WTC11 (cell line): ENCODE data around the gene CISH. TPM values are rescaled to one million over a fixed set of nuclear protein-coding genes. Genes with fewer than 3 reads are reported as not detected.

Experiments used
- ATAC-seq: fragments of 200-7000 bp; cut with Tn5 transposase; 2 replicates; pipeline ENCODE4 v1.10.0; 2021; ENCODE audit warnings: mild to moderate bottlenecking, moderate library complexity
- CTCF ChIA-PET: fragments of 300-600 bp; sonication (Branson Sonifier 250); formaldehyde crosslinking; loops from one replicate; lab custom pipeline; 2021; ENCODE audit warnings: antibody characterized with exemption; lab: Charles Lee
- POLR2A ChIA-PET: fragments of 350-600 bp; sonication (Branson Sonifier 250); formaldehyde crosslinking; loops from one replicate; lab custom pipeline; 2021; ENCODE audit warnings: antibody characterized with exemption; lab: Charles Lee
- DNase-seq: peaks from one replicate; pipeline ENCODE4 v3.0.0; 2021; ENCODE audit warnings: low spot score
- H3K27ac Mint-ChIP-seq: 2 replicates; pipeline ENCODE4 v1.8.0; 2021; ENCODE audit warnings: mixed read lengths
- H3K27me3 Mint-ChIP-seq: 2 replicates; pipeline ENCODE4 v1.8.0; 2021; ENCODE audit warnings: low read depth, mild to moderate bottlenecking, moderate library complexity, mixed read lengths
- H3K36me3 Mint-ChIP-seq: 2 replicates; pipeline ENCODE4 v1.8.0; 2021; ENCODE audit warnings: mixed read lengths
- H3K4me1 Mint-ChIP-seq: 2 replicates; pipeline ENCODE4 v1.8.0; 2022; ENCODE audit warnings: mixed read lengths
- H3K4me3 Mint-ChIP-seq: 2 replicates; pipeline ENCODE4 v1.8.0; 2021; ENCODE audit warnings: mild to moderate bottlenecking, moderate library complexity, mixed read lengths
- H3K9me3 Mint-ChIP-seq: 2 replicates; pipeline ENCODE4 v1.8.0; 2021; ENCODE audit warnings: mixed read lengths
- ARID4B ChIP-seq: sonication (generic); formaldehyde crosslinking; IDR thresholded peaks from 2 replicates; pipeline ENCODE4 v1.8.0; 2023; ENCODE audit warnings: missing genetic modification reagents, mild to moderate bottlenecking, borderline replicate concordance
- CBFB ChIP-seq: sonication (generic); formaldehyde crosslinking; IDR thresholded peaks from 2 replicates; pipeline ENCODE4 v1.8.1; 2022; ENCODE audit warnings: mild to moderate bottlenecking, low read depth, missing genetic modification reagents
- ESRRA ChIP-seq: sonication (generic); formaldehyde crosslinking; IDR thresholded peaks from 2 replicates; pipeline ENCODE4 v1.8.1; 2022; ENCODE audit warnings: mild to moderate bottlenecking, missing genetic modification reagents, borderline replicate concordance
- FOXK1 ChIP-seq: sonication (generic); formaldehyde crosslinking; IDR thresholded peaks from 2 replicates; pipeline ENCODE4 v1.8.0; 2022; ENCODE audit warnings: mild to moderate bottlenecking, moderate library complexity, missing genetic modification reagents
- FOXP1 ChIP-seq: sonication (generic); formaldehyde crosslinking; IDR thresholded peaks from 2 replicates; pipeline ENCODE4 v1.8.0; 2022; ENCODE audit warnings: missing genetic modification reagents, mild to moderate bottlenecking, moderate library complexity, borderline replicate concordance
- FOXP4 ChIP-seq: sonication (generic); formaldehyde crosslinking; IDR thresholded peaks from 2 replicates; pipeline ENCODE4 v1.8.0; 2022; ENCODE audit warnings: mild to moderate bottlenecking, missing genetic modification reagents
- GTF2I ChIP-seq: fragments of 250-450 bp; sonication (Bioruptor Pico); conservative IDR thresholded peaks from 2 replicates; pipeline ENCODE4 v1.4.0; 2021; ENCODE audit warnings: mild to moderate bottlenecking
- MYBL2 ChIP-seq: sonication (generic); formaldehyde crosslinking; IDR thresholded peaks from 2 replicates; pipeline ENCODE4 v1.8.1; 2023; ENCODE audit warnings: mild to moderate bottlenecking, moderate library complexity, missing genetic modification reagents
- NFYB ChIP-seq: sonication (generic); formaldehyde crosslinking; conservative IDR thresholded peaks from 2 replicates; pipeline ENCODE4 v1.8.0; 2022; ENCODE audit warnings: low read depth, missing genetic modification reagents
- NR2C2 ChIP-seq: sonication (generic); formaldehyde crosslinking; IDR thresholded peaks from 2 replicates; pipeline ENCODE4 v1.8.0; 2022; ENCODE audit warnings: mild to moderate bottlenecking, missing genetic modification reagents
- RELA ChIP-seq: sonication (generic); formaldehyde crosslinking; IDR thresholded peaks from 2 replicates; pipeline ENCODE4 v1.8.1; 2022; ENCODE audit warnings: missing genetic modification reagents, mild to moderate bottlenecking, borderline replicate concordance
- SMAD3 ChIP-seq: sonication (generic); formaldehyde crosslinking; IDR thresholded peaks from 2 replicates; pipeline ENCODE4 v1.8.0; 2022; ENCODE audit warnings: missing genetic modification reagents, mild to moderate bottlenecking, borderline replicate concordance
- SP1 ChIP-seq: sonication (generic); formaldehyde crosslinking; conservative IDR thresholded peaks from 2 replicates; pipeline ENCODE4 v1.8.1; 2022; ENCODE audit warnings: missing genetic modification reagents
- USF2 ChIP-seq: sonication (generic); formaldehyde crosslinking; IDR thresholded peaks from 2 replicates; pipeline ENCODE4 v1.8.1; 2023; ENCODE audit warnings: mild to moderate bottlenecking, missing genetic modification reagents, moderate library complexity
- ZNF281 ChIP-seq: sonication (generic); formaldehyde crosslinking; IDR thresholded peaks from 2 replicates; pipeline ENCODE4 v1.8.0; 2023; ENCODE audit warnings: mild to moderate bottlenecking, missing genetic modification reagents
- ZNF671 ChIP-seq: fragments of 250-450 bp; sonication (Bioruptor Pico); IDR thresholded peaks from 2 replicates; pipeline ENCODE4 v1.8.0; 2021; ENCODE audit warnings: mild to moderate bottlenecking
- total RNA-seq: library from RNA; stranded (reverse); gene quantifications from 3 replicates; pipeline ENCODE4 v1.2.3, GENCODE V29; 2021
- TF ChIP-seq, protein P1 (sequence below): sonication (generic); formaldehyde crosslinking; IDR thresholded peaks from 2 replicates; pipeline ENCODE4 v1.8.1; 2023; ENCODE audit warnings: mild to moderate bottlenecking, moderate library complexity, missing genetic modification reagents
- TF ChIP-seq, protein P2 (sequence below): sonication (generic); formaldehyde crosslinking; conservative IDR thresholded peaks from 2 replicates; pipeline ENCODE4 v1.8.1; 2022; ENCODE audit warnings: mild to moderate bottlenecking, missing genetic modification reagents
- TF ChIP-seq, protein P3 (sequence below): sonication (generic); formaldehyde crosslinking; IDR thresholded peaks from 2 replicates; pipeline ENCODE4 v1.8.0; 2022; ENCODE audit warnings: mild to moderate bottlenecking, missing genetic modification reagents

The CISH gene
- total RNA-seq, 1 experiment from 2014 or later: 2.4 TPM

DNA sequence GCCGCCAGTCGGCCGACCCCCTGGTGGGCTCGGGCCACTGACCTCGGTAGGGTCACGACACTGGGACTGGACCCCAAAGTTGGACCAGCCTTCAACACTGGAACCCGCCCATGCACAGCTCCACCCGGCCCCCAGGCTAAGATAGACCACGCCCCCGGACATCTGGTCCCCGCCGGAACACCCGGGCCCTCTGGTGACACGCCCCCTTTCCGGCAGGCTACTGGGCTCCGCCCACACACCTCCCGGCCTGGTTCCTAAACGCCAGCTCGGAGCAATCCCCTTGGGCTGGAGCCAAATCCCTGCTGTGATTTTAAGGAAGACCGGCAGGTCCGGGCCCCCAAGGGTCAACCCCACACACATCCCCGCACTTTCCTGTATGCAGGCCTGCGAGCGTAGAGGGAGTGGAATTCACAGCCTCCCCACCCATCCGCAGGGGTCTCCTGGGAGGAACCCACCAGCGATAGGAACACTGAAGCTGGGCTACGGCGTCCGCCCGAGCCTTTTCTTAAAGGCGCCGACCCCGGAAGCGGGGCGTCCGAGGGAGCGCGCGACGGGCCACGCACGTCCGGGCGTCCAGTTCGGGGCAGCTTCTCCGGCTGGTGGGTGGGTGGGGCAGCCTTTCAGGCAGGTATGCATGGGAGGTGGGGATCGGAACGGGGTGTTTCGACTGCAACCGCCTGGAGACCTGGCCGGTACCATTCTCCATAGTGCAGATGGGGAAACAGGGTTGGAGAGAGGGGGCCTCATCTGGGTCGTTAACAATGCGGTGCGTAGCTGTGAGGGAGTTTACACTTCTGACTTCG lies 42.4 kb downstream of the CISH start, which contains the start of gene HEMK1 (continued):
- TF ChIP-seq, protein P1, sequence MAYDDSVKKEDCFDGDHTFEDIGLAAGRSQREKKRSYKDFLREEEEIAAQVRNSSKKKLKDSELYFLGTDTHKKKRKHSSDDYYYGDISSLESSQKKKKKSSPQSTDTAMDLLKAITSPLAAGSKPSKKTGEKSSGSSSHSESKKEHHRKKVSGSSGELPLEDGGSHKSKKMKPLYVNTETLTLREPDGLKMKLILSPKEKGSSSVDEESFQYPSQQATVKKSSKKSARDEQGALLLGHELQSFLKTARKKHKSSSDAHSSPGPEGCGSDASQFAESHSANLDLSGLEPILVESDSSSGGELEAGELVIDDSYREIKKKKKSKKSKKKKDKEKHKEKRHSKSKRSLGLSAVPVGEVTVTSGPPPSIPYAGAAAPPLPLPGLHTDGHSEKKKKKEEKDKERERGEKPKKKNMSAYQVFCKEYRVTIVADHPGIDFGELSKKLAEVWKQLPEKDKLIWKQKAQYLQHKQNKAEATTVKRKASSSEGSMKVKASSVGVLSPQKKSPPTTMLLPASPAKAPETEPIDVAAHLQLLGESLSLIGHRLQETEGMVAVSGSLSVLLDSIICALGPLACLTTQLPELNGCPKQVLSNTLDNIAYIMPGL (CRISPR knock-in tag): peak; percentile 82
- no peak for TF ChIP-seq ZNF281 (CRISPR knock-in tag)

- peak within 1 kb of the TSS; percentile 91 for H3K27ac Mint-ChIP-seq
- peak within 1 kb of the TSS; percentile 96 for H3K4me3 Mint-ChIP-seq
- peaks cover 17% of the 10 kb centered on the region for H3K4me1 Mint-ChIP-seq
- no peaks in the 10 kb centered on the region for H3K9me3 Mint-ChIP-seq
- DNase-seq: peak; percentile 93
- peaks cover 17% of the 10 kb centered on the region for H3K27me3 Mint-ChIP-seq
- H3K36me3 Mint-ChIP-seq: no peaks in the 10 kb centered on the region
- ChIA-PET POLR2A (interaction anchor here (0.6 to 0.7 kb wide), 2 partner anchors 12 to 230 kb away, joined by 3 to 4 read pairs; no protein-coding TSS in a partner anchor), CTCF (interaction anchor here (0.5 to 1.9 kb wide), 18 partner anchors 10 to 321 kb away, joined by 3 to 22 read pairs (median 4); partner anchors contain the start of genes CISH, CYB561D2, MAPKAPK3 and NPRL2)
- peak; percentile 81 for ATAC-seq
- peak; percentile 15; the same call in 1 of the 2 replicates for TF ChIP-seq RELA (CRISPR knock-in tag)
- peak; percentile 98 for TF ChIP-seq NFYB (CRISPR knock-in tag)
- TF ChIP-seq FOXP1 (CRISPR knock-in tag): no peak
- TF ChIP-seq, protein P2, sequence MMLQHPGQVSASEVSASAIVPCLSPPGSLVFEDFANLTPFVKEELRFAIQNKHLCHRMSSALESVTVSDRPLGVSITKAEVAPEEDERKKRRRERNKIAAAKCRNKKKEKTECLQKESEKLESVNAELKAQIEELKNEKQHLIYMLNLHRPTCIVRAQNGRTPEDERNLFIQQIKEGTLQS: no peak
- TF ChIP-seq ARID4B (CRISPR knock-in tag): peak; percentile 24; the same call in 1 of the 2 replicates
- TF ChIP-seq FOXK1: no peak
- TF ChIP-seq ESRRA (CRISPR knock-in tag): no peak
- no peak for TF ChIP-seq FOXP4 (CRISPR knock-in tag)
- no peak for TF ChIP-seq MYBL2 (CRISPR knock-in tag)
- peak; percentile 96 for TF ChIP-seq GTF2I
- TF ChIP-seq SMAD3: no peak
- TF ChIP-seq, protein P3, sequence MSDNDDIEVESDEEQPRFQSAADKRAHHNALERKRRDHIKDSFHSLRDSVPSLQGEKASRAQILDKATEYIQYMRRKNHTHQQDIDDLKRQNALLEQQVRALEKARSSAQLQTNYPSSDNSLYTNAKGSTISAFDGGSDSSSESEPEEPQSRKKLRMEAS (CRISPR knock-in tag): peak; percentile 68; the same call in 1 of the 2 replicates
- peak; percentile 91 for TF ChIP-seq SP1 (CRISPR knock-in tag)
- TF ChIP-seq ZNF671: no peak
- peak; percentile 18; the same call in 1 of the 2 replicates for TF ChIP-seq USF2 (CRISPR knock-in tag)
- peak; percentile 79; the same call in 1 of the 2 replicates for TF ChIP-seq CBFB
- TF ChIP-seq NR2C2 (CRISPR knock-in tag): no peak
Observed at GRCh38 chr3:50567386-50568167, 44.0 kb downstream of the CISH start, which contains the start of gene C3orf18. Gene C3orf18, minus strand, starts transcription at chr3:50567747. Its CDS starts 2,048 bp downstream, at chr3:50565699.
